B cell (primary cell): Measurements from ENCODE around the gene CEP250. TPM values are rescaled to one million over a fixed set of nuclear protein-coding genes. Genes with fewer than 3 reads are reported as not detected.

Experiments used
- ATAC-seq: fragments of 200-7000 bp; cut with Tn5 transposase; one replicate; pipeline ENCODE4 v1.10.0; 2021; ENCODE audit warnings: low read depth, mild to moderate bottlenecking, moderate number of reproducible peaks, moderate library complexity
- CTCF ChIA-PET: fragments of 350-600 bp; sonication (Branson Sonifier 250); formaldehyde crosslinking; loops from one replicate; lab custom pipeline; 2021; ENCODE audit warnings: antibody characterized with exemption, inconsistent platforms; lab: Charles Lee
- POLR2A ChIA-PET: fragments of 350-600 bp; sonication (Branson Sonifier 250); formaldehyde crosslinking; loops from one replicate; lab custom pipeline; 2021; ENCODE audit warnings: antibody characterized with exemption; lab: Charles Lee
- DNase-seq: peaks from one replicate; pipeline ENCODE4 v3.0.0; 2013
- H2AFZ ChIP-seq: 2 replicates; pipeline ENCODE4 v1.6.1; 2012; ENCODE audit warnings: mild to moderate bottlenecking, low read depth, low read length; ENCODE audit not compliant: insufficient read depth, poor library complexity, severe bottlenecking
- H3K27ac ChIP-seq, 2 donors: 1 replicate in 1 of 2; 2 replicates in 1 of 2; pipeline ENCODE4 v1.5.1; 2012 to 2013; ENCODE audit warnings: low read length in 2 of 2, mild to moderate bottlenecking in 2 of 2, moderate library complexity in 1 of 2
- H3K27me3 ChIP-seq, 4 experiments: fragments of 200-600 bp in 1 of 4; sonication (generic) in 1 of 4; replicated peaks in 1 of 4; 1 replicate in 2 of 4; 2 replicates in 2 of 4; pipeline versions ENCODE4 v1.6.1 to v1.7.0; 2013 to 2016; ENCODE audit warnings: low read length in 3 of 4, mild to moderate bottlenecking in 2 of 4, mixed read lengths in 1 of 4, moderate library complexity in 1 of 4; ENCODE audit not compliant: insufficient read depth in 4 of 4, control insufficient read depth in 3 of 4; ENCODE audit errors: control extremely low read depth in 1 of 4
- H3K36me3 ChIP-seq, 2 experiments: replicated peaks in 1 of 2; 1 replicate in 1 of 2; 2 replicates in 1 of 2; pipeline versions ENCODE4 v1.6.1 to v1.7.1; 2013; ENCODE audit warnings: low read length in 1 of 2; ENCODE audit not compliant: insufficient read depth in 2 of 2, control insufficient read depth in 1 of 2; ENCODE audit errors: control extremely low read depth in 1 of 2, extremely low read depth in 1 of 2
- H3K4me1 ChIP-seq, 2 donors: fragments of 200-600 bp in 1 of 2; sonication (generic) in 1 of 2; 1 replicate in 1 of 2; 2 replicates in 1 of 2; pipeline versions ENCODE4 v1.5.1 to v1.6.1; 2013 to 2017; ENCODE audit warnings: low read length in 2 of 2; ENCODE audit not compliant: control insufficient read depth in 2 of 2, insufficient read depth in 2 of 2
- H3K4me2 ChIP-seq: replicated peaks from 2 replicates; pipeline ENCODE3; 2012; ENCODE audit warnings: mild to moderate bottlenecking, low read depth, low read length; ENCODE audit not compliant: poor library complexity, severe bottlenecking
- H3K4me3 ChIP-seq, 5 experiments: fragments of 200-600 bp in 1 of 5; sonication (generic) in 1 of 5; 1 replicate in 3 of 5; 2 replicates in 2 of 5; pipeline versions ENCODE4 v1.5.1 to v1.7.0; 2011 to 2016; ENCODE audit warnings: low read length in 4 of 5, mild to moderate bottlenecking in 4 of 5, low read depth in 2 of 5, control low read depth in 1 of 5, moderate library complexity in 1 of 5; ENCODE audit not compliant: insufficient read depth in 1 of 5; ENCODE audit errors: control extremely low read depth in 1 of 5, extremely low read depth in 1 of 5
- H3K79me2 ChIP-seq: fragments of 200-600 bp; sonication (generic); one replicate; pipeline ENCODE4 v1.6.0; 2016; ENCODE audit warnings: low read length; ENCODE audit not compliant: control insufficient read depth, insufficient read depth
- H3K9ac ChIP-seq: fragments of 200-600 bp; sonication (generic); 2 replicates; pipeline ENCODE4 v1.6.1; 2017; ENCODE audit warnings: mild to moderate bottlenecking, low read length, moderate library complexity
- H3K9me3 ChIP-seq, 3 donors: one replicate each; pipeline versions ENCODE4 v1.6.1 to v1.7.1; 2013; ENCODE audit warnings: low read length in 2 of 3; ENCODE audit not compliant: control insufficient read depth in 2 of 3, insufficient read depth in 1 of 3; ENCODE audit errors: control extremely low read depth in 1 of 3
- H4K20me1 ChIP-seq: 2 replicates; pipeline ENCODE4 v1.6.0; 2012; ENCODE audit warnings: mild to moderate bottlenecking, low read length; ENCODE audit not compliant: insufficient read depth, control insufficient read depth, poor library complexity, severe bottlenecking
- H3K27ac Mint-ChIP-seq: one replicate; pipeline ENCODE4 v1.8.0; 2021; ENCODE audit warnings: mixed read lengths
- H3K27me3 Mint-ChIP-seq: one replicate; pipeline ENCODE4 v1.8.0; 2021; ENCODE audit warnings: mixed read lengths
- H3K4me1 Mint-ChIP-seq: one replicate; pipeline ENCODE4 v1.8.0; 2021; ENCODE audit warnings: mixed read lengths
- H3K4me3 Mint-ChIP-seq: one replicate; pipeline ENCODE4 v1.8.0; 2021; ENCODE audit warnings: mixed read lengths
- H3K9me3 Mint-ChIP-seq: one replicate; pipeline ENCODE4 v1.8.0; 2022; ENCODE audit warnings: mixed read lengths; ENCODE audit not compliant: insufficient read depth
- EZH2 ChIP-seq: IDR thresholded peaks from 2 replicates; pipeline ENCODE4 v1.6.1; 2012; ENCODE audit warnings: borderline replicate concordance, low read depth, mild to moderate bottlenecking, moderate library complexity, low read length; ENCODE audit not compliant: insufficient read depth, poor library complexity, severe bottlenecking
- WGBS: methylation state at CpG from one replicate; pipeline ENCODE4 v1.1.5; 2013; ENCODE audit warnings: missing lambda C conversion rate; ENCODE audit not compliant: insufficient coverage; 5-methylcytosine and 5-hydroxymethylcytosine counted together
- intact Hi-C: fragments of 100-400 bp; cut with micrococcal nuclease; formaldehyde crosslinking; loops from one replicate; pipeline ENCODE4 v1.10.0; 2022
- polyA plus RNA-seq: library from polyadenylated mRNA; depleted of rRNA; stranded (reverse); fragments of >200 nt; gene quantifications from 2 replicates; pipeline ENCODE4 v1.2.3, GENCODE V29; 2012
- total RNA-seq, 2 donors: library from RNA; stranded (reverse); fragments of 120-200 nt in 1 of 2; gene quantifications; 1 replicate in 1 of 2; 2 replicates in 1 of 2; pipeline versions ENCODE4 v1.2.3 to v1.2.4, GENCODE V29; 2013 to 2022
- TF ChIP-seq, protein P1 (sequence below): fragments of 200-600 bp; IDR thresholded peaks from one replicate; pipeline ENCODE4 v1.8.0; 2022; ENCODE audit warnings: antibody characterized with exemption, mild to moderate bottlenecking

Gene CEP250
- total and polyA plus RNA-seq, 2 donors (not counting 1 experiment from before 2014, with no cell fraction given), result 14.6 to 78.5 TPM

DNA sequence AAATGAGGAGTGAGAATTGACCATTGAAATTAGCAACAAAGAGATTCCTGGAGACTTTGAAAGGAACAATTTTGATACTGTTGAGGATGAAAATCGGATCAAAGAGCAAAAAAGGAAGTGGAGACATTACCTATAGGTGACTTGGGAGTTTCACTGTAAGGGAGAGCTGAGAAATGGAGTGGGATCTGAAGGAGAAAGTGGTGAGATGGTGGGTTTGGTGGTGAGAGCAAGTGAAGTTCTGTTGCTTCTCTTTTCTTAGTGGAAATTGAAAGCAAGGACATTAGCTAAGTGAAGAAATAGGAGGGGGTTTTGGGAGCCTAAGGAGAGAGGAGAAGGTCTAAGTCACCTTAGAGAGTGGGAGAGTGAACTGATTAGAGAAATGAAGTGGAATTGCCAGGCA is 90.7 kb downstream of the CEP250 start:
- Histone ChIP-seq H3K9me3 (no peaks in the 10 kb centered on the region), H3K36me3 (peaks cover 0 to 45% of the 10 kb centered on the region in 2 experiments), H3K79me2 (no peaks in the 10 kb centered on the region), H3K27me3 (no peaks in the 10 kb centered on the region), H3K4me3 (no peak overlapping the region), H2AFZ (no peak overlapping the region), H3K9ac (no peak overlapping the region), H3K27ac (no peak overlapping the region), H4K20me1 (no peaks in the 10 kb centered on the region), H3K4me2 (no peak overlapping the region), H3K4me1 (peaks cover 8 to 17% of the 10 kb centered on the region in 2 donors)
- Mint-ChIP-seq H3K4me1 (peaks cover 21% of the 10 kb centered on the region), H3K27me3 (no peaks in the 10 kb centered on the region), H3K9me3 (no peaks in the 10 kb centered on the region), H3K27ac (no peak overlapping the region), H3K4me3 (no peak overlapping the region)
- intact Hi-C loops, result no loop called here
- 82% methylated on average over 1 of the region's 1 CpG for WGBS
- DNase-seq, result no peak
- ChIA-PET POLR2A (no interaction called here), CTCF (no interaction called here)
- no peak for ATAC-seq
- TF ChIP-seq, protein P1, sequence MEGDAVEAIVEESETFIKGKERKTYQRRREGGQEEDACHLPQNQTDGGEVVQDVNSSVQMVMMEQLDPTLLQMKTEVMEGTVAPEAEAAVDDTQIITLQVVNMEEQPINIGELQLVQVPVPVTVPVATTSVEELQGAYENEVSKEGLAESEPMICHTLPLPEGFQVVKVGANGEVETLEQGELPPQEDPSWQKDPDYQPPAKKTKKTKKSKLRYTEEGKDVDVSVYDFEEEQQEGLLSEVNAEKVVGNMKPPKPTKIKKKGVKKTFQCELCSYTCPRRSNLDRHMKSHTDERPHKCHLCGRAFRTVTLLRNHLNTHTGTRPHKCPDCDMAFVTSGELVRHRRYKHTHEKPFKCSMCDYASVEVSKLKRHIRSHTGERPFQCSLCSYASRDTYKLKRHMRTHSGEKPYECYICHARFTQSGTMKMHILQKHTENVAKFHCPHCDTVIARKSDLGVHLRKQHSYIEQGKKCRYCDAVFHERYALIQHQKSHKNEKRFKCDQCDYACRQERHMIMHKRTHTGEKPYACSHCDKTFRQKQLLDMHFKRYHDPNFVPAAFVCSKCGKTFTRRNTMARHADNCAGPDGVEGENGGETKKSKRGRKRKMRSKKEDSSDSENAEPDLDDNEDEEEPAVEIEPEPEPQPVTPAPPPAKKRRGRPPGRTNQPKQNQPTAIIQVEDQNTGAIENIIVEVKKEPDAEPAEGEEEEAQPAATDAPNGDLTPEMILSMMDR, result no peak
- TF ChIP-seq EZH2, result no peak

DNA sequence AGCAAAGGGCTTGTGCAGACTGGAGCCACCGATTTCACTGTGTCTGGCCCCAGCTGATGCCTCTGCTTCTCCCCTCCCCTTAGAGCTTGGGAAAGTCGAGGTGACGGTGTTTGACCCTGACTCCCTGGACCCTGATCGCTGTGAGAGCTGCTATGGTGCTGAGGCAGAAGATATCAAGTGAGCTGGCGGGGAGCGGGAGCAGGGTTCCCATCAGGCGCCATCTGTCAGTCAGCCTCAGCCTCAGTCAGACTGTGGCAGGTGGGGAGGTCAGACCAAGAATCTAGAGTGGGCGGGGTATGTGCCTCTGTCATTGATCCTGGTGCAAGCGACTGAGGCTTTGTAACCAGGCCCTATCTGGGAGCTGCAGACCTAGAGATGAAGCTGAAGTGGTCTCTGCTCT is 91.9 kb downstream of the CEP250 start:
- CTCF ChIA-PET, result interaction anchor here (0.6 kb wide), 1 partner anchor 13 kb away, joined by 6 read pairs; no protein-coding TSS in a partner anchor
- no peak overlapping the region for H2AFZ ChIP-seq
- H3K9ac ChIP-seq, result no peak overlapping the region
- 100% methylated on average over 7 of the region's 9 CpGs for WGBS
- H3K4me3 ChIP-seq, result no peak overlapping the region
- H3K27me3 Mint-ChIP-seq, result no peaks in the 10 kb centered on the region
- no peak overlapping the region for H3K27ac Mint-ChIP-seq
- no peaks in the 10 kb centered on the region for H3K79me2 ChIP-seq
- H4K20me1 ChIP-seq, result no peaks in the 10 kb centered on the region
- POLR2A ChIA-PET, result no interaction called here
- intact Hi-C loops, result no loop called here
- H3K9me3 ChIP-seq, result no peaks in the 10 kb centered on the region
- H3K4me1 ChIP-seq, result peaks cover 3 to 8% of the 10 kb centered on the region in 2 donors
- H3K27me3 ChIP-seq, result no peaks in the 10 kb centered on the region
- no peak overlapping the region for H3K27ac ChIP-seq
- ATAC-seq (no peak), DNase-seq (no peak)
- no peak overlapping the region for H3K4me3 Mint-ChIP-seq
- TF ChIP-seq, protein P1, result no peak
- no peak for TF ChIP-seq EZH2
- no peaks in the 10 kb centered on the region for H3K9me3 Mint-ChIP-seq
- no peak overlapping the region for H3K4me2 ChIP-seq
- peaks cover 0 to 56% of the 10 kb centered on the region in 2 experiments for H3K36me3 ChIP-seq
- peaks cover 11% of the 10 kb centered on the region for H3K4me1 Mint-ChIP-seq
